Astrocyte of the spinal cord (primary cell): ENCODE data around the gene BRF1.

Source experiments
- DNase-seq: peaks from one replicate; pipeline ENCODE4 v3.0.0; 2011; ENCODE audit warnings: low read depth, low spot score
- H3K4me3 ChIP-seq: 2 replicates; pipeline ENCODE4 v1.5.1; 2011; ENCODE audit warnings: low read depth, mild to moderate bottlenecking, low read length, moderate library complexity
- CTCF ChIP-seq: IDR thresholded peaks from 2 replicates; pipeline ENCODE4 v1.5.1; 2012; ENCODE audit warnings: low read depth, mild to moderate bottlenecking, low read length, inconsistent platforms
- in situ Hi-C: cut with HindIII; loops from 2 replicates; pipeline ENCODE4 v1.10.0; 2017; ENCODE audit warnings: low sequenced_read_pairs

Gene BRF1

GRCh38 chr14:105172476-105172875, 128.3 kb downstream of the BRF1 start:
- no peak overlapping the region for H3K4me3 ChIP-seq
- no peak for TF ChIP-seq CTCF
- in situ Hi-C loops = no loop called here
- DNase-seq = no peak

GRCh38 chr14:105171004-105171673, 129.7 kb downstream of the BRF1 start:
- no peak for TF ChIP-seq CTCF
- no peak overlapping the region for H3K4me3 ChIP-seq
- in situ Hi-C loops = no loop called here
- DNase-seq = no peak

- TF ChIP-seq CTCF = no peak
- in situ Hi-C loops = no loop called here
- no peak for DNase-seq
- H3K4me3 ChIP-seq = no peak overlapping the region
Observed at GRCh38 chr14:105169776-105170655, 130.8 kb downstream of the BRF1 start.

GRCh38 chr14:105168979-105169507, 131.8 kb downstream of the BRF1 start:
- no peak for DNase-seq
- TF ChIP-seq CTCF = peak; percentile 48
- in situ Hi-C loops = no loop called here
- H3K4me3 ChIP-seq = no peak overlapping the region

GRCh38 chr14:105168496-105168978, 132.3 kb downstream of the BRF1 start, which contains the start of gene JAG2:
JAG2 (minus strand) TSS chr14:105168776; CDS start chr14:105168420, 356 bp downstream.
- no peak within 1 kb of the TSS for H3K4me3 ChIP-seq
- no peak for TF ChIP-seq CTCF
- in situ Hi-C loops = no loop called here
- DNase-seq = no peak

DNA sequence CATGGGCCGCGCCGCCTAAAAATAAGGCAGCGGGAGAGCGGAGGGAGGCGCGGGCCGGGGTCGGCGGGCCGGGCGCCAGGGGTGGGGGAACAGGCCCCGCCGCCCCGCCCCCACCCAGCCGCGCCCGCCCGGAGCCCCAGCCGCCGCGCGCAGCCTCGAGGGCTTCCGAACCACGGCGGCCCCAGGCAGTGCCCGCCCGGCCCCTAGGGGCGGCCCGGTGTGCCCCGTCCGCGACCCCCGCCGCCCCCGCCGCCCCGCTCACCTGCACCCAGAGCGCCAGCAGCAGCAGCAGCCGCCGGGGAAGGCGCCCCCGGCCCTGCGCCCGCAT, 132.7 kb downstream of the BRF1 start:
- in situ Hi-C loops = no loop called here
- DNase-seq = no peak
- H3K4me3 ChIP-seq = no peak overlapping the region
- TF ChIP-seq CTCF = no peak
